Panc1 (cell line): Measurements from ENCODE around the gene PSMB4. TPM values are rescaled to one million over a fixed set of nuclear protein-coding genes. Genes with fewer than 3 reads are reported as not detected.

Source experiments
- ATAC-seq: fragments of 200-7000 bp; cut with Tn5 transposase; 2 replicates; pipeline ENCODE4 v1.9.1; 2020; ENCODE audit warnings: mild to moderate bottlenecking, moderate library complexity
- BruUV-seq: library from RNA; stranded (reverse); fragments of 400-500 nt; replicated peaks from 2 replicates; lab custom pipeline; 2021; lab: Mats Ljungman, UMichigan
- CTCF ChIA-PET: fragments of 300-600 bp; sonication (Branson Sonifier 250); formaldehyde crosslinking; loops from one replicate; lab custom pipeline; 2022; ENCODE audit warnings: antibody characterized with exemption; lab: Charles Lee
- POLR2A ChIA-PET: fragments of 300-600 bp; sonication (Branson Sonifier 250); formaldehyde crosslinking; loops from one replicate; lab custom pipeline; 2022; ENCODE audit warnings: antibody characterized with exemption; lab: Charles Lee
- DNase-seq: peaks from one replicate; pipeline ENCODE4 v3.0.0-alpha.2; 2010; ENCODE audit warnings: low read depth, low spot score
- H3K27ac ChIP-seq: 2 replicates; pipeline ENCODE4 v1.5.1; 2011; ENCODE audit warnings: mild to moderate bottlenecking, low read length, inconsistent platforms
- H3K27me3 ChIP-seq: fragments of 200-500 bp; sonication (Bioruptor generic); 2 replicates; pipeline ENCODE4 v1.6.0; 2014; ENCODE audit warnings: low read length, inconsistent platforms; ENCODE audit not compliant: control insufficient read depth, insufficient read depth
- H3K36me3 ChIP-seq: fragments of 200-500 bp; sonication (Bioruptor generic); 2 replicates; pipeline ENCODE4 v1.5.1; 2014; ENCODE audit warnings: inconsistent platforms, mild to moderate bottlenecking, low read length, moderate library complexity; ENCODE audit not compliant: control insufficient read depth, insufficient read depth
- H3K4me1 ChIP-seq: 2 replicates; pipeline ENCODE4 v1.5.1; 2011; ENCODE audit warnings: inconsistent platforms, mild to moderate bottlenecking, low read length, moderate library complexity; ENCODE audit not compliant: control insufficient read depth, insufficient read depth
- H3K4me3 ChIP-seq, 2 experiments: 2 replicates each; pipeline ENCODE4 v1.5.1; 2011 to 2012; ENCODE audit warnings: low read depth in 2 of 2, low read length in 2 of 2, mild to moderate bottlenecking in 2 of 2, inconsistent platforms in 1 of 2, moderate library complexity in 1 of 2
- H3K9me3 ChIP-seq: fragments of 200-500 bp; sonication (Bioruptor generic); 2 replicates; pipeline ENCODE4 v1.5.1; 2014; ENCODE audit warnings: low read depth, mild to moderate bottlenecking, inconsistent platforms, low read length, moderate library complexity; ENCODE audit not compliant: control insufficient read depth, insufficient read depth
- POLR2AphosphoS5 ChIP-seq: IDR thresholded peaks from 2 replicates; pipeline ENCODE4 v1.6.1; 2012; ENCODE audit warnings: mild to moderate bottlenecking, low read depth, low read length, moderate library complexity
- SIN3A ChIP-seq: IDR thresholded peaks from 2 replicates; pipeline ENCODE4 v1.6.1; 2012; ENCODE audit warnings: low read depth, mild to moderate bottlenecking, low read length, moderate library complexity, borderline replicate concordance; ENCODE audit not compliant: insufficient read depth
- TCF7L2 ChIP-seq: IDR thresholded peaks from 2 replicates; pipeline ENCODE4 v1.6.1; 2011; ENCODE audit warnings: mild to moderate bottlenecking, low read depth, low read length, inconsistent platforms
- in situ Hi-C: cut with HindIII; loops from 2 replicates; pipeline ENCODE4 v1.10.0; 2016; ENCODE audit warnings: low sequenced_read_pairs, low pct_unique_long_range_greater_than_20kb
- intact Hi-C: fragments of 100-400 bp; cut with micrococcal nuclease; formaldehyde crosslinking; loops from one replicate; pipeline ENCODE4 v1.10.0; 2022; ENCODE audit not compliant: unreplicated experiment
- total RNA-seq: library from RNA; stranded (reverse); gene quantifications from one replicate; pipeline ENCODE4 v1.2.1, GENCODE V29; 2021; ENCODE audit not compliant: unreplicated experiment
- TF ChIP-seq, protein P1 (sequence below): fragments of 450-650 bp; IDR thresholded peaks from 2 replicates; pipeline ENCODE4 v1.5.1; 2017; ENCODE audit warnings: mild to moderate bottlenecking
- TF ChIP-seq, protein P2 (sequence below), 2 experiments: IDR thresholded peaks; 2 replicates each; pipeline ENCODE4 v1.6.1; 2011 to 2012; ENCODE audit warnings: low read depth in 2 of 2, control low read depth in 1 of 2, low read length in 1 of 2, mild to moderate bottlenecking in 1 of 2, moderate library complexity in 1 of 2; ENCODE audit not compliant: insufficient read depth in 1 of 2

PSMB4 gene
- total RNA-seq, 1 experiment from 2014 or later, result 412 TPM

DNA sequence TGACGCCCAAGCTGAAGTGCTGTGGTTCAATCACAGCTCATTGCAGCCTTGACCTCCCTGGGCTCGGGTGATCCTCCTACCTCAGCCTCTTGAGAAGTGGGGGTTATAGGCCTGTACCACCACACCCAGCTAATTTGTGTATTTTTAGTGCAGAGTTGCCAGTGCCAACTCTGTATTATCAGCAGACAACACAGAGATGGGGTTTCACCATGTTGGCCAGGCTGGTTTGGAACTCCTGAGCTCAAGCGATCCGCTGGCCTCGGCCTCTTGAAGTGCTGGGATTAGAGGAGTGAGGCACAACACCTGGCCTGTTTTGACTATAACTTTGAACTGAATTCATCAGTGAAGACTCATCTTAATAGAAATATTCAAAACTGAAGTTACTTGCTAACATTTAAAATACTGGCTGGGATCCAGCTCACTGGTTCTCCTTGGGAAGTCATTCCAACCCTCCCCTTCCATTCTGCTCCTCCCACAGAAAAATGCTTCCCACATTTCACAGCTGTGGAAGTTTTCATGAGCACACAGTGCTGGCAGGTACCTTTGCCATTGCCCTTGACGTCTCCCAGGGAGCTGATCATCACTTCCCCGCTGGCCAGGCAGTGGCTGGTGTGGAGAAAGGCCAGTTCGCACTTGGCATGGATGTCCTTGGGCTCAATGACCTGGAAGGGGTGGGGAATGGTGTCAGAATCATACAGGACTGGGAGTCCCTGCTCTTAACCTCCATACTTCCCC is 31.5 kb upstream of the PSMB4 start:
- Histone ChIP-seq H3K27ac (no peak overlapping the region), H3K27me3 (no peaks in the 10 kb centered on the region), H3K9me3 (no peaks in the 10 kb centered on the region), H3K4me3 (no peak overlapping the region), H3K4me1 (peaks cover 9% of the 10 kb centered on the region), H3K36me3 (no peaks in the 10 kb centered on the region)
- TF ChIP-seq POLR2AphosphoS5, result no peak
- TF ChIP-seq, protein P1, sequence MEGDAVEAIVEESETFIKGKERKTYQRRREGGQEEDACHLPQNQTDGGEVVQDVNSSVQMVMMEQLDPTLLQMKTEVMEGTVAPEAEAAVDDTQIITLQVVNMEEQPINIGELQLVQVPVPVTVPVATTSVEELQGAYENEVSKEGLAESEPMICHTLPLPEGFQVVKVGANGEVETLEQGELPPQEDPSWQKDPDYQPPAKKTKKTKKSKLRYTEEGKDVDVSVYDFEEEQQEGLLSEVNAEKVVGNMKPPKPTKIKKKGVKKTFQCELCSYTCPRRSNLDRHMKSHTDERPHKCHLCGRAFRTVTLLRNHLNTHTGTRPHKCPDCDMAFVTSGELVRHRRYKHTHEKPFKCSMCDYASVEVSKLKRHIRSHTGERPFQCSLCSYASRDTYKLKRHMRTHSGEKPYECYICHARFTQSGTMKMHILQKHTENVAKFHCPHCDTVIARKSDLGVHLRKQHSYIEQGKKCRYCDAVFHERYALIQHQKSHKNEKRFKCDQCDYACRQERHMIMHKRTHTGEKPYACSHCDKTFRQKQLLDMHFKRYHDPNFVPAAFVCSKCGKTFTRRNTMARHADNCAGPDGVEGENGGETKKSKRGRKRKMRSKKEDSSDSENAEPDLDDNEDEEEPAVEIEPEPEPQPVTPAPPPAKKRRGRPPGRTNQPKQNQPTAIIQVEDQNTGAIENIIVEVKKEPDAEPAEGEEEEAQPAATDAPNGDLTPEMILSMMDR, result no peak
- TF ChIP-seq TCF7L2, result no peak
- TF ChIP-seq, protein P2, sequence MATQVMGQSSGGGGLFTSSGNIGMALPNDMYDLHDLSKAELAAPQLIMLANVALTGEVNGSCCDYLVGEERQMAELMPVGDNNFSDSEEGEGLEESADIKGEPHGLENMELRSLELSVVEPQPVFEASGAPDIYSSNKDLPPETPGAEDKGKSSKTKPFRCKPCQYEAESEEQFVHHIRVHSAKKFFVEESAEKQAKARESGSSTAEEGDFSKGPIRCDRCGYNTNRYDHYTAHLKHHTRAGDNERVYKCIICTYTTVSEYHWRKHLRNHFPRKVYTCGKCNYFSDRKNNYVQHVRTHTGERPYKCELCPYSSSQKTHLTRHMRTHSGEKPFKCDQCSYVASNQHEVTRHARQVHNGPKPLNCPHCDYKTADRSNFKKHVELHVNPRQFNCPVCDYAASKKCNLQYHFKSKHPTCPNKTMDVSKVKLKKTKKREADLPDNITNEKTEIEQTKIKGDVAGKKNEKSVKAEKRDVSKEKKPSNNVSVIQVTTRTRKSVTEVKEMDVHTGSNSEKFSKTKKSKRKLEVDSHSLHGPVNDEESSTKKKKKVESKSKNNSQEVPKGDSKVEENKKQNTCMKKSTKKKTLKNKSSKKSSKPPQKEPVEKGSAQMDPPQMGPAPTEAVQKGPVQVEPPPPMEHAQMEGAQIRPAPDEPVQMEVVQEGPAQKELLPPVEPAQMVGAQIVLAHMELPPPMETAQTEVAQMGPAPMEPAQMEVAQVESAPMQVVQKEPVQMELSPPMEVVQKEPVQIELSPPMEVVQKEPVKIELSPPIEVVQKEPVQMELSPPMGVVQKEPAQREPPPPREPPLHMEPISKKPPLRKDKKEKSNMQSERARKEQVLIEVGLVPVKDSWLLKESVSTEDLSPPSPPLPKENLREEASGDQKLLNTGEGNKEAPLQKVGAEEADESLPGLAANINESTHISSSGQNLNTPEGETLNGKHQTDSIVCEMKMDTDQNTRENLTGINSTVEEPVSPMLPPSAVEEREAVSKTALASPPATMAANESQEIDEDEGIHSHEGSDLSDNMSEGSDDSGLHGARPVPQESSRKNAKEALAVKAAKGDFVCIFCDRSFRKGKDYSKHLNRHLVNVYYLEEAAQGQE (IDR thresholded peaks at IDR 0.05; ENCODE audit: insufficient read depth in 1 of 2, low read depth in 2 of 2, low read length in 1 of 2), result no peak
- no peak for TF ChIP-seq SIN3A
- no peak for ATAC-seq
- BruUV-seq, result no TSS peak
- intact Hi-C loops (no loop called here), in situ Hi-C loops (no loop called here)
- no peak for DNase-seq
- POLR2A ChIA-PET, result interaction anchor here (0.6 kb wide), 1 partner anchor 274 kb away, joined by 4 read pairs; no protein-coding TSS in a partner anchor
- CTCF ChIA-PET, result no interaction called here

DNA sequence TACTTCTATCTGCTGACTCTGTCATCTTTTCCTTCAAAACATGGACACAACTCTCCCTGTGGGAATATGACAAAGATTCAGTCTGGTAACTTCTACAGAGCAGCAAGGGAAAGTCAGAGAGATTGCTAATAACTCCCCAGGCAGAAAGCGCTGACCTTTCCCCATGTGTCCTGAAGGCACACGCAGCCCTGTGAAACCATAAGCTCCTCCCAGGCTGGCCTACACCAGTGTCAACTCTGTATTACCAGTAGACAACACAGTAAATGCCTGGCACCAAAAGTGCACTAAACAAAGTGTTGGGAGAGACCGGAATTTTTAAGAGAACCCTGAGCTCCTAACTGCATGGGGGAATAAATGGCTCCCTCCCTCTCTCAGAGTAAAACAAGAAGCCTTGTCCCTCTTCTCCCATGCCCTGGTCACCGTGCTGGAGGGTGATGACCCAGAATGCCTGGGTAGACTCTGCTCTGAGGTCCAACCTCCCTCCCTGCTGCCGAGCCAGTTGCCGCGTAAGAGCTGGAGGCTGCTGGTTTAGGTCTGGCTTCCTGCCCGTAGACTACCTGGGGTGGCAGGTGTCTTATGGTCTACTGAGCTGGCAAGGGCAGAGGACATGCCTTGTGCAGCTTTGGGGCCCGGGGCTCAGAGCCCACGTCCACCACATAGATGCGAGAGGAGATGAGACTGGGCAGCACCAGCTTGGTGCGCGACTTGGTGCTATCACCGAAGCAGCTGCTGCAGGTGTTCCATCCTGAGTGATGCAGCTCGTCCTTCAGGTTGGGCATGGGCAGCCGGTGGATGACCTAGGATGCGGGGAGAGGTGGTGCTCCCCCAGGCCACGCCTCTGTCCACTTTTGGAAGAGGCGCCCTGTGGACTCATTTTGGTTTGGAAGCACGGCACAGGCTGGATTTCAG is 30.7 kb upstream of the PSMB4 start:
- POLR2A ChIA-PET, result no interaction called here
- ATAC-seq (no peak), DNase-seq (no peak)
- TF ChIP-seq TCF7L2 (no peak), SIN3A (no peak), POLR2AphosphoS5 (no peak)
- TF ChIP-seq, protein P2 (IDR thresholded peaks at IDR 0.05; ENCODE audit: insufficient read depth in 1 of 2, low read depth in 2 of 2, low read length in 1 of 2), result no peak
- TF ChIP-seq, protein P1, result no peak
- peaks cover 9% of the 10 kb centered on the region for H3K4me1 ChIP-seq
- intact Hi-C loops, result no loop called here
- BruUV-seq, result no TSS peak
- no peak overlapping the region for H3K4me3 ChIP-seq
- no peaks in the 10 kb centered on the region for H3K36me3 ChIP-seq
- no peak overlapping the region for H3K27ac ChIP-seq
- in situ Hi-C loops, result no loop called here
- no peaks in the 10 kb centered on the region for H3K27me3 ChIP-seq
- H3K9me3 ChIP-seq, result no peaks in the 10 kb centered on the region
- CTCF ChIA-PET, result interaction anchor here (0.5 kb wide), 1 partner anchor 16 kb away, joined by 9 read pairs; no protein-coding TSS in a partner anchor
